Stimulated activated naive CD8-positive, alpha-beta T cell treated with anti-CD3 and anti-CD28 coated beads, Interleukin-15, Interleukin-2, amounts not matched to agents 100 U/mL and 50 U/mL, for 24 hours (primary cell): ENCODE measurements around the gene RRAD.
A peak's percentile ranks its signal among the peaks of the same experiment; 100 is the strongest.

ENCODE experiments used
- ATAC-seq: fragments of 150-1000 bp; cut with Tn5 transposase; one replicate; pipeline ENCODE4 v1.10.0; 2021
- DNase-seq: peaks from one replicate; pipeline ENCODE4 v3.0.0; 2021

Gene RRAD

GRCh38 chr16:66881014-66881417 is 44.3 kb downstream of the RRAD start:
- ATAC-seq (no peak), DNase-seq (peak; percentile 43)

- ATAC-seq, result peak; percentile 91
- DNase-seq, result peak; percentile 93
Measured at GRCh38 chr16:66880288-66881013, 44.9 kb downstream of the RRAD start, which contains the start of gene PDP2. Gene PDP2, plus strand, starts transcription at chr16:66880515. Its CDS starts 3,770 bp downstream, at chr16:66884285.

- DNase-seq (peak; percentile 76), ATAC-seq (peak; percentile 53)
Measured at GRCh38 chr16:66878067-66878466, 47.3 kb downstream of the RRAD start.

GRCh38 chr16:66874079-66874775 is 51.1 kb downstream of the RRAD start:
- no peak for DNase-seq
- ATAC-seq, result peak; percentile 17

GRCh38 chr16:66873685-66874055 is 51.7 kb downstream of the RRAD start:
- no peak for DNase-seq
- no peak for ATAC-seq

GRCh38 chr16:66872943-66873684 is 52.2 kb downstream of the RRAD start:
- DNase-seq, result peak; percentile 97
- peak; percentile 85 for ATAC-seq

- ATAC-seq (no peak), DNase-seq (no peak)
Measured at GRCh38 chr16:66872559-66872942, 52.8 kb downstream of the RRAD start.

GRCh38 chr16:66871840-66872239 is 53.5 kb downstream of the RRAD start:
- ATAC-seq, result no peak

More at GRCh38 chr16:66871840-66872239, 53.5 kb downstream of the RRAD start:
- DNase-seq, result no peak
